Neural cell (in vitro differentiated cells): ENCODE results near the gene VPS39. TPM values are rescaled to one million over a fixed set of nuclear protein-coding genes. Genes with fewer than 3 reads are reported as not detected.

ENCODE experiments used
- H2AFZ ChIP-seq: fragments of 200-600, 300-800 bp; sonication (generic), shearing (Covaris generic); 2 replicates; pipeline ENCODE4 v1.6.0; 2014; ENCODE audit warnings: low read depth, mild to moderate bottlenecking, antibody characterized with exemption, low read length, moderate library complexity
- H3F3A ChIP-seq: fragments of 200-600 bp; shearing (Covaris generic); 2 replicates; pipeline ENCODE4 v1.6.1; 2016; ENCODE audit warnings: mild to moderate bottlenecking, moderate library complexity, mixed read lengths, antibody characterized with exemption, low read length; ENCODE audit not compliant: insufficient read depth, poor library complexity, severe bottlenecking
- H3K27ac ChIP-seq: fragments of 200-600, 300-800 bp; sonication (generic), shearing (Covaris generic); 2 replicates; pipeline ENCODE4 v1.5.1; 2014; ENCODE audit warnings: mild to moderate bottlenecking, low read length, moderate library complexity
- H3K27me3 ChIP-seq: fragments of 300-800, 200-600 bp; sonication (generic), shearing (Covaris generic); 2 replicates; pipeline ENCODE4 v1.6.0; 2014; ENCODE audit warnings: mild to moderate bottlenecking, low read depth, low read length, moderate library complexity; ENCODE audit not compliant: insufficient read depth
- H3K36me3 ChIP-seq: fragments of 300-800, 200-600 bp; sonication (generic), shearing (Covaris generic); 2 replicates; pipeline ENCODE4 v1.5.1; 2014; ENCODE audit warnings: mild to moderate bottlenecking, antibody characterized with exemption, low read length, moderate library complexity; ENCODE audit not compliant: insufficient read depth
- H3K4me2 ChIP-seq: fragments of 300-800, 200-600 bp; sonication (generic), shearing (Covaris generic); 2 replicates; pipeline ENCODE4 v1.6.0; 2014; ENCODE audit warnings: mild to moderate bottlenecking, low read length
- H3K4me3 ChIP-seq: fragments of 300-800, 200-600 bp; sonication (generic), shearing (Covaris generic); 2 replicates; pipeline ENCODE4 v1.5.1; 2014; ENCODE audit warnings: mild to moderate bottlenecking, low read length, moderate library complexity
- H3K79me2 ChIP-seq: fragments of 200-600 bp; shearing (Covaris generic); replicated peaks from 2 replicates; pipeline ENCODE4 v1.6.0; 2014; ENCODE audit warnings: mild to moderate bottlenecking, low read length, moderate library complexity; ENCODE audit not compliant: insufficient read depth
- H3K9ac ChIP-seq: fragments of 300-800, 200-600 bp; sonication (generic), shearing (Covaris generic); 2 replicates; pipeline ENCODE4 v1.6.1; 2016; ENCODE audit warnings: mild to moderate bottlenecking, low read length, mixed read lengths
- H3K9me2 ChIP-seq: fragments of 200-600 bp; shearing (Covaris generic); 2 replicates; pipeline ENCODE4 v1.6.1; 2016; ENCODE audit warnings: mild to moderate bottlenecking, low read length, mixed read lengths; ENCODE audit not compliant: insufficient read depth
- H3K9me3 ChIP-seq: fragments of 200-600, 300-800 bp; sonication (generic), shearing (Covaris generic); 2 replicates; pipeline ENCODE4 v1.6.1; 2016; ENCODE audit warnings: mild to moderate bottlenecking, mixed run types, low read length, moderate library complexity, mixed read lengths
- H4K20me1 ChIP-seq: fragments of 200-600 bp; shearing (Covaris generic); 2 replicates; pipeline ENCODE4 v1.6.1; 2016; ENCODE audit warnings: mild to moderate bottlenecking, mixed run types; ENCODE audit not compliant: insufficient read depth
- EP300 ChIP-seq: fragments of 450-650 bp; conservative IDR thresholded peaks from 2 replicates; pipeline ENCODE4 v1.6.1; 2014; ENCODE audit warnings: antibody characterized with exemption, mild to moderate bottlenecking, moderate library complexity; ENCODE audit not compliant: poor library complexity, severe bottlenecking
- EZH2 ChIP-seq: fragments of 200-600, 300-800 bp; shearing (Covaris generic), sonication (generic); IDR thresholded peaks from 2 replicates; pipeline ENCODE4 v1.6.1; 2014; ENCODE audit warnings: antibody characterized with exemption, low read length, borderline replicate concordance, mild to moderate bottlenecking; ENCODE audit not compliant: insufficient read depth, poor library complexity, severe bottlenecking
- MXI1 ChIP-seq: fragments of 450-650 bp; conservative IDR thresholded peaks from 2 replicates; pipeline ENCODE4 v1.6.1; 2014; ENCODE audit warnings: antibody characterized with exemption, mild to moderate bottlenecking; ENCODE audit not compliant: poor library complexity, severe bottlenecking
- POLR2AphosphoS5 ChIP-seq: IDR thresholded peaks from 2 replicates; pipeline ENCODE4 v1.6.1; 2012
- RAD21 ChIP-seq: fragments of 450-650 bp; conservative IDR thresholded peaks from 2 replicates; pipeline ENCODE4 v1.6.1; 2014; ENCODE audit warnings: antibody characterized with exemption, mild to moderate bottlenecking, moderate library complexity
- REST ChIP-seq: IDR thresholded peaks from 2 replicates; pipeline ENCODE4 v1.6.1; 2012; ENCODE audit warnings: borderline replicate concordance
- SMC3 ChIP-seq: fragments of 450-650 bp; conservative IDR thresholded peaks from 2 replicates; pipeline ENCODE4 v1.6.1; 2014; ENCODE audit warnings: antibody characterized with exemption, mild to moderate bottlenecking, moderate library complexity; ENCODE audit not compliant: poor library complexity
- TAF1 ChIP-seq: IDR thresholded peaks from 2 replicates; pipeline ENCODE4 v1.6.1; 2012; ENCODE audit warnings: low read depth
- polyA plus RNA-seq: library from polyadenylated mRNA; depleted of rRNA; stranded (reverse); fragments of >200 nt; gene quantifications from 2 replicates; pipeline ENCODE4 v1.2.3, GENCODE V29; 2014
- TF ChIP-seq, protein P1 (sequence below): fragments of 450-650 bp; IDR thresholded peaks from 2 replicates; pipeline ENCODE4 v1.5.1; 2014; ENCODE audit warnings: antibody characterized with exemption, mild to moderate bottlenecking, moderate library complexity; ENCODE audit not compliant: poor library complexity, severe bottlenecking

The VPS39 gene
- polyA plus RNA-seq, 1 donor from 2014 or later: 59.9 TPM

DNA sequence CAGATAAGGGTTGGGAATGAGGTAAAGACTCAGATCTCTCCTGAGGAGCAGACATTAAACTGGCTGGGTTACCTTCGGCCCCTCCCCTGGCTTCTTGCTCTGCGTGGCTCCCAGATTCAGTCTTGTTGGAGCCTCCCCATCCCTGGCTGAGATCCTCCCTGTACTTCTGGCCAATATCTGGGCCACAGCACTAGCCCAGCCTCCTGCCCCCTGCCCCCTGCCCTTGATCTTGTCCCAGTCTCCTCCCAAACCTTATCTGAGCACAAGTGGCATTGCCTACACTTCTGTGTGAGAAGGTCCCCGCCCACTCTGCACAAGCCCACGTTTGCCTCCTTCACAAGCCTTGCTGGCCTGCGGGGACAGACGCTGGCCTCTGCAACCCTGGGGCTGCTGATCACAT lies 68.5 kb downstream of the VPS39 start:
- H3K27ac ChIP-seq: no peak overlapping the region
- no peaks in the 10 kb centered on the region for H3K27me3 ChIP-seq
- no peak overlapping the region for H3K4me2 ChIP-seq
- no peaks in the 10 kb centered on the region for H4K20me1 ChIP-seq
- H3K9me3 ChIP-seq: no peaks in the 10 kb centered on the region
- H3K9me2 ChIP-seq: no peaks in the 10 kb centered on the region
- H3K79me2 ChIP-seq: no peaks in the 10 kb centered on the region
- H3F3A ChIP-seq: no peaks in the 10 kb centered on the region
- no peak for TF ChIP-seq EP300
- TF ChIP-seq RAD21: no peak
- TF ChIP-seq SMC3: no peak
- no peak for TF ChIP-seq EZH2
- TF ChIP-seq MXI1: no peak
- H2AFZ ChIP-seq: no peak overlapping the region
- H3K36me3 ChIP-seq: no peaks in the 10 kb centered on the region
- H3K9ac ChIP-seq: no peak overlapping the region
- H3K4me3 ChIP-seq: no peak overlapping the region

- Histone ChIP-seq H3K4me3 (no peak overlapping the region), H3K36me3 (no peaks in the 10 kb centered on the region), H3K9ac (no peak overlapping the region), H3K9me3 (no peaks in the 10 kb centered on the region), H3K27me3 (no peaks in the 10 kb centered on the region), H2AFZ (no peak overlapping the region), H3K9me2 (no peaks in the 10 kb centered on the region), H4K20me1 (no peaks in the 10 kb centered on the region), H3K79me2 (no peaks in the 10 kb centered on the region), H3K4me2 (no peak overlapping the region), H3F3A (no peaks in the 10 kb centered on the region), H3K27ac (no peak overlapping the region)
- TF ChIP-seq TAF1 (no peak), EZH2 (no peak), RAD21 (no peak), REST (no peak), SMC3 (no peak), EP300 (no peak), POLR2AphosphoS5 (no peak), MXI1 (no peak)
- TF ChIP-seq, protein P1, sequence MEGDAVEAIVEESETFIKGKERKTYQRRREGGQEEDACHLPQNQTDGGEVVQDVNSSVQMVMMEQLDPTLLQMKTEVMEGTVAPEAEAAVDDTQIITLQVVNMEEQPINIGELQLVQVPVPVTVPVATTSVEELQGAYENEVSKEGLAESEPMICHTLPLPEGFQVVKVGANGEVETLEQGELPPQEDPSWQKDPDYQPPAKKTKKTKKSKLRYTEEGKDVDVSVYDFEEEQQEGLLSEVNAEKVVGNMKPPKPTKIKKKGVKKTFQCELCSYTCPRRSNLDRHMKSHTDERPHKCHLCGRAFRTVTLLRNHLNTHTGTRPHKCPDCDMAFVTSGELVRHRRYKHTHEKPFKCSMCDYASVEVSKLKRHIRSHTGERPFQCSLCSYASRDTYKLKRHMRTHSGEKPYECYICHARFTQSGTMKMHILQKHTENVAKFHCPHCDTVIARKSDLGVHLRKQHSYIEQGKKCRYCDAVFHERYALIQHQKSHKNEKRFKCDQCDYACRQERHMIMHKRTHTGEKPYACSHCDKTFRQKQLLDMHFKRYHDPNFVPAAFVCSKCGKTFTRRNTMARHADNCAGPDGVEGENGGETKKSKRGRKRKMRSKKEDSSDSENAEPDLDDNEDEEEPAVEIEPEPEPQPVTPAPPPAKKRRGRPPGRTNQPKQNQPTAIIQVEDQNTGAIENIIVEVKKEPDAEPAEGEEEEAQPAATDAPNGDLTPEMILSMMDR: no peak
Measured at GRCh38 chr15:42138968-42139386, 69.1 kb downstream of the VPS39 start.

GRCh38 chr15:42138411-42138810 lies 69.7 kb downstream of the VPS39 start:
- no peak overlapping the region for H2AFZ ChIP-seq
- no peaks in the 10 kb centered on the region for H4K20me1 ChIP-seq
- no peak overlapping the region for H3K4me2 ChIP-seq
- no peaks in the 10 kb centered on the region for H3K79me2 ChIP-seq
- no peaks in the 10 kb centered on the region for H3K9me3 ChIP-seq
- H3K4me3 ChIP-seq: no peak overlapping the region
- no peak overlapping the region for H3K27ac ChIP-seq
- TF ChIP-seq RAD21: no peak
- TF ChIP-seq MXI1: no peak
- TF ChIP-seq SMC3: no peak
- TF ChIP-seq TAF1: no peak
- TF ChIP-seq, protein P1: no peak
- no peak for TF ChIP-seq REST
- TF ChIP-seq EZH2: no peak
- TF ChIP-seq POLR2AphosphoS5: no peak
- TF ChIP-seq EP300: no peak
- no peaks in the 10 kb centered on the region for H3K36me3 ChIP-seq
- no peaks in the 10 kb centered on the region for H3F3A ChIP-seq
- H3K9ac ChIP-seq: no peak overlapping the region
- no peaks in the 10 kb centered on the region for H3K27me3 ChIP-seq
- no peaks in the 10 kb centered on the region for H3K9me2 ChIP-seq
